ENCODE data around the gene MARK3.
"Not testable (repeated sequence)": the region's sequence is repeated elsewhere in the genome, so short reads cannot be mapped to it uniquely, and the experiment has no call there.

Gene MARK3

DNA sequence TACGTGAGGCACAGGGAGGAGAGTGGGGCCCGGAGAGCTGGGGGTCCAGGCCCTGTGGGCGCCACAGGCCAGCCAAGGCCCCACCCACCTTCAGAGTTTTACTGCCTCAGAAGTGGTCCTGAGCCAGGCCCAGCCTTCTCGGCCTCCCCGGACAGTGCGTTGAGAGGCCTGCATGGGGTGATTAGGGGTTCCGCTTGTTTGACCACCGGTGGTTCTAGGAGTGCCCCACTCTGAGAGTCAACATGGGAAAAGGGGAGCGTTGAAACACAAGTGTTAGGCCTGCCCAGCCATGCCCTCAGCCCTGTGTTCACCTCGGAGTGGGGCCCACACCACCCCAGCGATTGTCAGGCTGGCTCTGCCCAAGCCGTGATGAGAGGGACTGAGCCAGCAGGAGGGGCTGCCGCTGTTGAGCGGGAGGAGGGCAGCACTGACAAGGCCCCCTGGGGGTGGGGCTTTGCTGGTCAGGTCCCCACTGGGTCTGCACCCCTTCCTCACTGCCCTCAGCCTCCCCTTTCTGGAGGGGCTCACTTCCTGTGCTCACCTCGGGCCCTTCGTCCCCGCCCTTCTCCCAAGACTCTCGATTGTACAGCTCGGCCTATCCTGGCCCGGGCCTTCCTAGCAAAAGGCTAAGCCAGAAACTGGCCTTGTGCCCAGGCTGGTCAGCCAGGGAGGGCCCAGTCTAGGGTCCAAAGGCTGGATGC is 132.7 kb downstream of the MARK3 start:
- no peak for DNase-seq

DNA sequence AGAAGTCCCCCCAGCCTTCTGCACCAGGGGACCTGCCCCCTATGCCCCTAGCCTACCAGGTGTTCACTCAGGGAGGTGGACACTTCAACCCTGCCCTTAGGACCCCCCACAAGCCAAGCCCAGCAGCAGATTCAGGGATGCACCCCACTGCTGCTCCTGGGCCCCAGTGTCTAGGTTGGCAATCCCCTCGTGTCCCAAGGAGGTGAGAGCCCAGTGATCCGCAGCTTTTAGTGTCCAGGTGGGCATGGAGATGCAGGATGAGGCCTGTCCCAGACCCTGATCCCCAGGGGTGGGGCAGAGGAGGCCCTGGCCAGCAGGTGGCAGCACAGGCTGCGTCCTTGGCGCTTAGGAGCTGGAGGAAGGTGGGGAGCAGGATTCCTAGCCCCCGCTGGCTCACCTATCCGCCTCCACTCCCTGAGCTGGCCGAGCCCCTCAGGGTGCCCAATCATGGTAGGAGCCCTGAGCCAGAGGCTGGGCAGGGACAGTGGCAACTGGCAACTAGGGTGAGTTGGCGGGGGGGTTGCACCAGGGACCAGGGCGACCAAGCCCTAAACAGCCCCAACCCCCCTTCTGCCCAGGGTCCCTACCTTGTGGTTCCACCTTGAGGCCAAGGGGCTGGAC is 133.3 kb downstream of the MARK3 start:
- peak; percentile 48 for DNase-seq

DNA sequence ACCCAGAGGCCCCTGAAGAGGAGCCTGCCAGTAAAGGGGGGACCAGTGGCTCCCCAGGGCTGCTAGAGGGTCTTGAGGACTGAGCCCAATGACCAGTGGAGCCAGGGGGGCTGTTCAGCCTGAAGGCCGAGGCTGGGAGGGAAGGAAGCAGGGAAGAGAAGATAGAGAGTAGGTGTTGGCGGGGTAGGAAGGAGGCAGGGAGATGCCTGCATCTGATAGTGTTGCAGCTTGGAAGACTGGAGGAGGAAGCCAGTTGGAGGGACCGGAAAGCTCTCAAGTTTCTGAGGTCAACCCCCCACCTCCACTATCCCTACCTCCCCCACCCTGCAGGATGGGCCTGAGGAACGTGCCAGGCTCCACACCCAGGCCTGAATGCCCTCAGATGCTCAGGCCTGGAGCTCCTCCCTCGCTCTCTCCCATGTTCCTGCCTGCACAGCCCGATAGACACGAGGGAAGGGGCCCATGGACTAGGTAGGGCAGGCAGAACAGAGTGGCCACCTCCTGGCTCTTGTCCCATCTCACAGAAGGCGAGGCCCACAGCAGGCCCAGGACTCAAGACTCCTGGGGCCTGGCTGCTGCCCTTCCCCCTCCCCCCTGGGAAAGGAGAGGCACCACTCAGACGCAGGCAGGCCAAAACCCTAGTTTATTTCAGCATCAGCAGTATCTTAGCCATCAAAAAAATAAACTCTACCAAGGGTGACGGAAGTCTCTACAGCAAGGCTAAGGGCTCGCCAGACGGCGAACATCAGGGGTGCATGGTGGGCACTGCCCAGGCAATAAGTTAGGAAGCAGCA is 134.0 kb downstream of the MARK3 start:
- no peak for DNase-seq

DNA sequence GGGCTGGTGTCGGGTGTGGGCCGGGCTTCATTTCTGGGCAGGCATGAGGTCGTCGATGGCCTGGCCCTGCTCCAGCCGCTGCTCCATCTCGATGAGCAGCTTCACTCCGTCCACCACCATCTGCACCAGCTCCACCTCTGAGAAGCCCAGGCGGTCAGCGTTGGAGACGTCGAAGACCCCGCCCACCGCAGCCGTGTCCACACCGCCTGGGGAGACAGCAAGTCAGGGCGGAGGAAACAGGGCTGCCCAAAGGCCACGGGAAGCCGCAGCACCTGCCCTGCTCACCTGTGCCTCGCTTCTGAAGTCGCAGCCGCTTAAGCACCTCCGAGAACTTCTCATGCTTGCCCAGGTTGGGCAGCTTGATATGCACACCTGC is 134.6 kb downstream of the MARK3 start:
- DNase-seq: no peak

DNA sequence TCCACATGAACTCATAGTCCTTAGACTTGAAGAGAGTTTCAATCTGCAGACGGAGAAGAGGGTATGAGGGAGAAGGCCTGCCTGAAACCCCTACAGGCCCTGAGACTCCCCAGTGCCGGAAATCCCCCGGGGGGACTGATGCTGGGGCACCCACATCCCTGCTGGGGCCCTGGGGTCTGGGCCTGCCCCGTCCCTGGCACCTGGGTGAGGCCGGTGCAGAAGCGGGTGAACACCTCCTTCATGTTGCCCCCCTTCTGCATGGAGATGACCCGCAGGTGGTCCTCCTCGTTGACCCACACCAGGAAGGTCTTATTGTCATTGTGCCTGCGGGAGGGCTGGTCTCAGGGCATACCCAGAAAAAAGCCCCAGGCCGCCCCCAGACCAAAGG is 135.0 kb downstream of the MARK3 start:
- DNase-seq: no peak

DNA sequence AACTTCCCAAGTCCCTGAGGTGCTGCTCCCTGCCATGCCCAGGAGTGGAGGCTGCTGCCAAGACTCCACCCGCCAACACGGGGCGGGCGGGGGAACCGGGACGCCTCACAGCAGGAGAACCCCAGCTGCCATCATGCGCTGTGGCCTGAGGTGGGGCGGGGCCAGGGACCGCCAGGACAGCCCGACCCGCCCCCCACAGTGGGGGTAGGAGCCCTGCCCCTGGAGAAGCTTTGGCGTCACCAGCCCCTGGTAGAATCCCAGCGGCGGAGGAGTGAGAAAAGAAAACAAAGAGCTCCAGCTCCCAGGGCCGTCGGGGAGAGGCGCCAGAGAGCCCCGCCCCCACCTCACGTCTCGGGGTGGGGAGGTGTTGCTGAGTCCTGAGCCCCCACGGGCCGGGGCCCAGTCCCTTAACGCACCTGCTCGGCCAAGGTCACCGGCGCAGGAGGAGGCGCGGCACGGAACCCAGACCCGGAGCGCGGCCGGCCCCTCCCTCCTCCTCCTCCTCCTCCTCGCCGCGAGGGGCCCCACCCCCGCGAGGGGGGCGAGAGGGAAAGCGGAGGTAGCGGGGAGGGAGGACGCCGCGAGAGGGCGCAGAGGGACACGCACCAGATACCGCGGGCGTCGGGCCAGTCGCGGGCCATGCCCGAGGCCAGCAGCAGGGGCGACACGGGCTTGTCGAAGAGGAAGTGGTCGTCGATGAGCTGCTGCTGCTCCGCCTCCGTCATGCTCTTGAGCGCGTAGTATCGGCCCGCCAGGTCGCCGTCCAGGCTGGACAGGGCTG is 135.6 kb downstream of the MARK3 start:
- peak; percentile 79 for DNase-seq

DNA sequence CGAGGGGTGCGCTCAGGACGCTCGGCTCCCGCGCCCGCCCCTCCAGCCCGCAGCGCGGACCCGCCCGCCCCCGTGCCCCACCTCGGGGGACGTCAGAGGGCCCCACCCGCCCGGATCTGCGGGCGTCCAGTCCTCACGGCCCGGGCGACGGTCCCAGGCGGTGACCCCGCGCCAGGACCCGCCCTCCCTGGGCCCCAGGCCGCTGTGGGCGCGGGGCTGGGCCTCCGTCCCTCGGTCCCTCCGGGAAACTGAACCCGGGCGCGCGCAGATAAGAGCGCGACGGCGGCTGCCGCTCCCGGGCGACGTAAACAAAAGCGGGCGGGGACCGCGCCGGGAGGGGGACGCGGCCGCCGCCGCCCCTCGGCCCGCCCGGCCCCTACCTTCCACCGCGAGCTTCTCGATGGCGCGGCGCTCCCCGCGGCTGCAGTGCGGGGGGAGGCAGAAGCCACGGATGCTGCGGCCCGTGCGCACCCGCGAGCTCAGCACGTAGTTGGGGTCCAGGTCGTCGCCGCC is 136.3 kb downstream of the MARK3 start:
- DNase-seq: no peak

DNA sequence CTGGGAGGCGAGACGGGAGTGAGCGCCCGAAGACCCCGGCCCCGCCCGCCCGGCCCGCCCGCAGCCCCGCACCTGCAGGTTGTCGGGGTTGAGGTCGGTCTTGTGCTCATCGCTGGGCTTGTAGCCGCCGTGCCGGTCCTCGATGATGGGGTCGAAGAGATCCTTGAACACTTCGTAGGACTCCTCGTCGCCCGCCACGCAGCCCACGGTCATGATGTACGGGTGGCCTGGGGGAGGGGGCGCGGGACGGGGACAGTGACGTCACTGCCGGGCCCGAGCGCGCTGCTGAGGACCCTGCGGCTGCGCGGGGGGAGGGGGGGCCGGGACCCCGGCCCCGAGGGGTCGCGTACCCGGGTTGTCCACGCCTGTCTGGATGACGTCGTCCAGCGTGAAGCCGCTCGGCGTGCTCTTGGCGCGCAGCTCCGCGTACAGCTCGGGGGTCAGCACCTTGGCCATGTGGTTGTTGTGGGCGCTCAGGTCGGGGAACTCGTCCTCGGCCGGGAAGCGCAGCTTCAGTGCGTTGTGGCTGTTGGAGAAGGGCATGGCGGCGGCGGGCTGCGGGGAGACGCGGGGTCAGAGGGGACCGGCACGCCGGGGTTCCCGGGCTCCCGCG is 136.8 kb downstream of the MARK3 start:
- no peak for DNase-seq

DNA sequence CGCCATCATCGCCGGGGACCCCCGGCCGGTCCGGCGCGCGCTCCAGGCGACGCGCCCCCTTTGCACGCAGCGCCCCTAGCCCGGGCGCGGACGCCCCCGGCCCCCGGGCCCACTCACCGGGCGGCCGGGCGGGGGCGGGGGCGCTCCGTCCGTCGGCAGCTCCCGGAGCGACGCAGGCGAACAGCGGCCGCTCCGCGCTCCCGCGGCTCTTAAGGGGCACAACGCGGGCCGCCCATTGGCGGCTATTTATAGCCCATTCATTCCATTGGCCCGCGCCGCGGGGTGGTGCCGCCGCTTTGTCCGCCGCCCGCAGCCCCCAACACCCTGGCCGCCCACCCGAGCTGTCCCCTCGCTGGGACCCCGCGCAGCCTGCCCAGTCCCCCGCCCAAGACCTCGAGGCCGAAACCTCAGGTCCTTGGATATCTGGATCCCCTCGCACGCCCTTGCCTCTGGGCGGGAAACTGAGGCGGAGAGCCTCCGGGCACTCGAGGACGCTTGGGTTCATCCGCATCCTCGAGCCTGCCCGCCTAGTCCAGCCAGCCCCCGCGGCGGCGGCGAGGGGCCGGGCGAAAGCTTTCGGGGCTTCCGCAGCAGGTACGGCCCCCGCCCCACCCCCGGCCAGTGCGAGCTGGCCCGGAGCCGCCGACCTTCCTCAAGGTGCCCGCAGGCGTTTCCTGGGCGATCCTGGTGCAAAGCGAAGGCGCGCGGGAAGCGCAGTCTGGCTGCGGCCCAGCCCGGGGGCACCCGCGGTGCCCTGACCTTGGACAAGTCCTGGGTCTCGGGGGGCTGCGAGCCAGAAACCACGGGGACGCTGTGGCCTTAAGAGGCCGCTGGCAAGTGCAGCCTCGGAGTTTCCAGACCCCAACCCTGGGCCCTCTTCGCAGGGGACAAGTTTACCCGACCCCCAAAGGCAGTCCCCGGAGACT is 137.7 kb downstream of the MARK3 start, which contains the start of gene CKB:
TSS of gene CKB (minus strand) at position 182 of the 926 bp plus-strand sequence. CDS start 337 bp downstream, outside the sequence.
- DNase-seq: peak; percentile 35

DNA sequence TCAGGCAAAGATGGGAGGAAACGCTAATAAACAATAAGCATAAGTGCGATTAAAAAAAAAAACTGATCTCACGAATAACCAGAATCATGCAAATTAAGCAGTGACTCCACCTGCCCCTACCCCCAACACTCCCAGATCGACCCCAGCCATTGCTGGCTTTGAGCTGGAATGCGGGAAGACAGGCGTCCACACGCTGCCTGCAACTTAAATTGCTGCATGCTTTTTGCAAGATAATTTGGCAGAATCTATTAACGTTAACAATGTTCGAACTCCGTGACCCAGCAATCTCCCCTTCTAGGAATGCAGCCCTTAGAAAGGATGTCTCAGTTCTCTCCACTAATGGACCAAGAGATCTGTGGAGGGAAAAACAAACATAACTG is 138.3 kb downstream of the MARK3 start:
- DNase-seq: no peak

DNA sequence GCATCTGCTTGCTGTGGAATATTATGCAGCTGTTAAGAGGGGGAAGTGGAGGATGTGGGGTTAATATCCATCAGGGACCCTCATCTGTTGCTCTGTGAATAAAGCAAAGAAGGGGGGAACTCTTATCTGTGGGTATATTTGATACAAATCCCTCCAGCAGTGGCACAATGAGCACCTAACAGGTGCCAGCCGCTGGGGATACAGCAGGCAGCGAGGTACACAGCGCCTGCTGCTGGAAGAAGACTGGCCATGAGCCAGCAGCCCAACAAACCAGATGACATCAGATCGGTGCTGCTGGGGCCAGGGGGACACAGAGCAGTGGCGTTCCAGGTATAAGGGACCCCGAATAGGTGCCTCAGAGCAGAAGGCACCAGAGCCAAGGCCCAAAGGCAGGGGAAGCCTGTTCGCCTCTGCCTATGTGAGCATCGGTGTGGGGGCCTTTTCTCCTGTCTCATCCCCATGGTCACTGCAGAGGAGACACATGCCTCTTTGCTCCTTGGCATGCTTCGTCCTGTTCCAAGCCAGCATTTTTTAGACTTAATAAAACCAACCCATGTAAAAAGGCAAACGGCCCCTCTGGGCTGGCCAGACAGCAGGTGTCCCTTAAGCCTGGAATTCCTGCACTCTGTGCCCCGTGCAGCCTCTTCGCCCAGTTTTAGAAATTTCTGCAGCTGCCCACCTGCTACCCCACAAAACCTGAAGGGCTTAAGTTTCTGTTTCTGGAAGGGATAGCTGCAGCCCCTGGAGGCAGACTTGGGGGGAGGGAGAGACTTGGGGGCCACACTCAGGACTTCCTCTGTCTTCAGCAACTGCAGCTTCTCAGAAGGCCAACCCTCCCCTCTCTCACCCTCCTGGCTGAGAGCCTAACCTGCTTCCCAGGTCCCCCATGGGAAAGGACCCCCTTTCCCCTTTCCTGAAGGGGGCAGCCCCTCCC is 139.1 kb downstream of the MARK3 start:
- no peak for DNase-seq

DNA sequence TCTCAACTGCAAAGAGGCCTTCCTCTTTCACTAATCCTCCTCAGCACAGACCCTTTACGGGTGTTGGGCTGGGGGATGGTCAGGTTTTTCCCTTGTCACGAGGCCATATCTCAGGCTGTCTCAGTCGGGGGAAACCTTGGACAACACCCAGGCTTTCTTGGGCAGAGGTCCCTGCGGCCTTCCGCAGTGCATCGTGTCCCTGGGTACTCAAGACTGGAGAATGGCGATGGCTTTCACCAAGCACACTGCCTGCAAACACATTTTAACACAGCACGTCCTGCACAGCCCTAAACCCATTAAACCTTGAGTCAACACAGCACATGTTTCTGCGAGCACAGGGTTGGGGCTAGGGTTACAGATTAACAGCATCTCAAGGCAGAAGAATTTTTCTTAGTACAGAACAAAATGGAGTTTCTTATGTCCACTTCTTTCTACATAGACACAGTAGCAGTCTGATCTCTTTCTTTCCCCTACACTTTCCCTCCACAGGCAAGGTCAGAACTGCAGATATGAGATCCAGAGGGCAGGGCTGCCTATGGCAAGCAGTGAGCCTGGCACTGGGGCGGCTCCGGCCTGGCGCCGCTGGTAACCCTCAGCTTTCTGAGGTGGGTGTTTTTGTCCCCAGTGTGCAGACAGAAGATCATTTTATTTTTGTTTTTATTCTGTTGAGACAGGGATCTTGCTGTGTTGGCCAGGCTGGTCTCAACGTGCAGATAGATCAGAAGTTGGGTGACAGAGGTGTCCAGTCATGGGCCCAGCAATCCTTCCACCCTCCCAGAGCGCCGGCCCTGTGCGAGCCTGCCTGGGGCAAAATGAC is 140.4 kb downstream of the MARK3 start:
- not testable (repeated sequence) for DNase-seq

DNA sequence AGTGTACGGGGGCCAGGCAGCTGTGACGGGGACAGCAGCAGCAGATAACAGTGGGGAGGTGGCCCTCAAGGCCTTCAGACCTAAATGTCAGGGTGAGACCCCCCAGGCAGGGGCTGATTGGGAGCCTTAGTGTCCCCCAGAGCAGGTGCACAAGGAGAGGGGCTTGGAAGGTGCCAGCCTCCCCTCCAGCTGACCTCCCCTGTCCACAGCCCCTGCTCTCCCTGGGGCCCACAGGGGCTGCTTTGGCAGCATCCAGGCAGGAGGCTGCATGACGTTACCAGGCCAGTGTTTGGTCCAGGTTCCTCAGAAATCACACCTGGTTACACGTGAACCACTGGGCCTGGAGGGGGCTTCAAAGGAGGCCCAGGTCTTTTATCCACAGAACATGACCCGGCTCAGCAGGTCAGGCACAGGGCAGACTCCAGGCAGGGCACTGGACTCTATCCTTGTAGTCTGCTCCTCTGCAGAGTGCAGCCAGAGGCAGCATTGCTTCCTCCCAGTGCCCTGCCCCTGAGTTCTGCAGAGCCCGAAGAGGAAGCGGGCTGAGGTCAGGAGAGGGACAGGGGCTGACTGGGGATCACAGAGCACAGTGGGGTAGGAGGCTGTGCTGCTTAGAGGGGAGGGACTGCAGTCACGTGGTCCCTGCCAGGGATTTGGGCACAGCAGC is 141.2 kb downstream of the MARK3 start:
- peak; percentile 40 for DNase-seq

DNA sequence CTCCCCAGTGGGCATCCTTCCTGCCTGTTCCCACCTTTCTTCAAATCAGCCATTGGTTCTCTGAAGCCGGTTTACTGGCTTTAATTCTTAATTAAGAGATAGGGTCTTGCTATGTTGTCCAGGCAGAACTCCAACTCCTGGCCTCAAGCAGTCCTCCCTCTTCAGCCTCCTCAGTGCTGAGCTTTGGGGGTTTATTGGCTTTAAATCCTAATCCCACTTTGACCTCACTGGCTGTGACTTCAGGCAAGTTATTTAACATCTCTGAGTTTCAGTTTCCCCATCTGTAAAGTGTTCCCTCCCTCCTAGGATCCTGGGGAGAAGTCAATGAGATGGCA is 141.7 kb downstream of the MARK3 start:
- DNase-seq: no peak

DNA sequence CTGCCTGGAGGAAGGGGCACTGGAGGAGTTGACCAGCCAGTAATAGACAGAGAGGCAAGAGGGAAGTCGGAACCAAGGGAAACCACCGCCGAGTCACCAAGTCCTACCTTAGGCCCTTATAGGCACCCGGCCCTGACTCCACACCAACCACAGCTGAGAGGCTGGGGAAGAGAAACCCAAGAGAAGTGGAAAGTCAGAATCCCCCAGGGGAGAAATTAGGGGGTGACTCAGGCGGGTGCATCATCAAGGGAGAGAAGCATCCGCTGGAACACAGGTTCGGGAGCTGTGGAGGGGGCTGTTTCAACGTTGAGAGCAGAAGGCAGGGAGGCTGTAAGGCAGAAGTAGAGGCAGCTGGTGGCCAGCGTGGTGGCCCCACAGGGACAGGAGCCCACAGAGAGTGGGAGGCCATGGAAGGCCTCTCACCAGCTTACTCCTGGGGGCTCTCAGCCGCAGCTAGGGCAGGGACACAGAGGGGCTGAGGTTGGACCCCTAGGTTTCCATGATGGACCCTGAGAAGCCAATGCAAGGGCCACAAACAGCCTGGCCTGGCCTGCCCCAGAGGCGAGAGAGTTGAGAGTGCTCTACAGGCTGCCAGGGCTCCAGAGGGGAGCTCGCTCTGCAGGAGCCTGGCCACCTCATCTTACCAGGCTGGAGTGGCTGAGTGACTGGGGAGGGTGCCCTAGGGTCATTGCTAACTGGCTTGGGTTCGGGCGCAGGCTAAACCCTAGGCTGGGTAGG is 142.4 kb downstream of the MARK3 start:
- DNase-seq: peak; percentile 74

DNA sequence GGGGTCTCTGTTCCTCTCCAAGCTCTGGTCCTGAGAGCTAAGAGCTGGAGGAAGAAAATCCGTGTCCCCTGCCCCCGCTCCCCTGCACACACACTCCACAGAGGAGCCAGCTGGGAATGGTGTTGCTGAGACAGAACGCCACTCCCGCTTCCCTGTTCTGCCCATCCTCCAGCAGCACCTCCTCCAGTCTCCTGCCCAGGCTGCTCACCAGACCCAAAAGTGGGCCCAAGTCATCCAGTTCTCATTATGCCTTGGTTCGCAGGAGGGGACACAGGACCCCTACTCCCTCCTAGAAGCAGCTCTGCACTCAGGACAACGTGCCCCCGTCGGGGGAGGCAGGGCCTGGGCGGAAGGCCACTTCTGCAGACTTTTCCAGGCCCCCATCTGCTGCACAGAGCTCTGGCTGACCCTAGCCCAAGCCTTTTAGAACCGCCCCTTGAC is 143.0 kb downstream of the MARK3 start:
- no peak for DNase-seq

DNA sequence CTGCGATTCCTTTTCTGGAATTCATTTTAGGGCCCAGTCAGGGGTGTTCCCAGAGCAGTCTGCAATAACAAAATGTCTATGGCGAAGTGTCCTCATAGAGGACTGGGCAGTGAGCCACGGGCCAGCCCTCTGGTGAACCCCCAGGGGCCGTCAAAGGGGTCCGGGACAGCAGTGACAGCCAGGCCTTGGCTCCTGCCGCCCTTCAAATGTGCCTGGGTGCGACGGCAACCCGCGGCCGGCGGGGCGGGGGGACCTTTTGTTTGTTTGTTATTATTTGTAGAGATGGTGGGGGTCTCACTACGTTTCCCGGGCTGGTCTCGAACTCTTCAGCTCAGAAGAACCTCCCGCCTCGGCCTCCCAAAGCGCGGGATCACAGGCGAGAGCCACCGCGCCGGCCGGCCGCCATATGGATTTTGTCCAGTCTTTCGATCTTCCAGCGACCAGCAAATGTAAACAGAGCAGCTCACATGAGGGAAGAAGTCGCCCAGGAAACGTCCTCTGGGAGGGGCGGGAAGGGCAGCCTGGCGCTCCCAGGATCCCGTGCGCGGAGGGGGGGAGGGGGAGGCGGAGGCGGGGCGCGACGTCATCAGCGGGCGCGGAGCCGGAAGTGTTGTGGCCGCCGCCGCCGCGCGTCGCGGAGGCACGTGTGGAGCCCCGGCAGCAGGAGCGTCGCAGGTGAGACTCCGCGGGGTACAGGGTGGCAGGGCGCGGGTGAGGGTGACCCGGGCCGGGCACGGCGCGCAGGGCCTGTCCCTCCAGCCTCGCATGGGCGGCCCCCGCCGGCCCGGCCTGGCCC is 143.6 kb downstream of the MARK3 start, which contains the start of gene TRMT61A:
TSS of gene TRMT61A (plus strand) at position 610 of the 796 bp plus-strand sequence. CDS start 783 bp downstream, outside the sequence.
- peak; percentile 81 for DNase-seq
